Omental fat pad (tissue), 4 donors: Measurements from ENCODE around the gene IMPDH1. TPM values are rescaled to one million over a fixed set of nuclear protein-coding genes. Genes with fewer than 3 reads are reported as not detected.

ENCODE experiments used
- ATAC-seq: fragments of 150-250 bp; one replicate; pipeline ENCODE4 v1.9.1; 2016; ENCODE audit warnings: mild to moderate bottlenecking, moderate library complexity; ENCODE audit not compliant: low FRiP score
- DNase-seq: peaks from one replicate; pipeline ENCODE4 v3.0.0-alpha.2; 2019; ENCODE audit warnings: low spot score
- total RNA-seq, 4 donors: library from RNA; depleted of rRNA; stranded (reverse); fragments of >200 nt; gene quantifications; one replicate each; pipeline ENCODE4 v1.1.0, GENCODE V29; 2016
- TF ChIP-seq, protein P1 (sequence below), 3 donors: fragments of 450-650 bp; IDR thresholded peaks; one replicate each; pipeline ENCODE4 v1.5.1; 2016 to 2017; ENCODE audit warnings: antibody characterized with exemption in 3 of 3, mild to moderate bottlenecking in 3 of 3, moderate library complexity in 2 of 3

The IMPDH1 gene
- total RNA-seq, 4 donors from 2014 or later, result 72.8 to 198 (median 109) TPM

DNA sequence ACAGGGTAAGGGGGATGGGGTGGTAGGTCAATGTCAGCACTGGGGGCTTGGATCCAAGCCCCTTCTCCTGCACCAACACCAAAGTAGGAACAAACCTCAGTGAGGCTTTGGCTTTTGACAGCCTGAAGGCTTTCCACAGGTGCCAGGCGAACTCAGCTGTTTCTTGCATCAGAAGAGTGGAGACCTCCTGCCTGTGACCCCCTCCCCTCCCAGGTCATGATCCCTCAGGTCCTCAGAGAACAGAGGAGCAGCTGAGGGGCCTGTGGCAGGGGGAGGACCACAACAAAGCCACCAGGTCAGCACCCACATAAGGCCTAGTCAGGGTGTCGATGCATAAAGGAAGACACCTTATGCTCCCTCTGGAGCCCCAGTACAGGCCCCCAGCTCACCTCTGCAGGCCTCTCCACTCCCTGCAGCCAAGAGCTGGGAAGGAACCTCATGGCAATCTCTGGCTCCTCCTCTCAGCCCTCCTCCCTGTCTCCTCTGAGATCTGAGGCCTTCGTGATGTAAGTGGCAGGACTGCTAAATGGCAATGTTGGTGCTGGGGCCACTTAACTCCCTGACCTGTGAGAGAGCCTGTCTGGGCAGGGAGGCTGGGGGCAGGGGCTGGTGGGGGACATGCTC, 29.2 kb downstream of the IMPDH1 start:
- TF ChIP-seq, protein P1, sequence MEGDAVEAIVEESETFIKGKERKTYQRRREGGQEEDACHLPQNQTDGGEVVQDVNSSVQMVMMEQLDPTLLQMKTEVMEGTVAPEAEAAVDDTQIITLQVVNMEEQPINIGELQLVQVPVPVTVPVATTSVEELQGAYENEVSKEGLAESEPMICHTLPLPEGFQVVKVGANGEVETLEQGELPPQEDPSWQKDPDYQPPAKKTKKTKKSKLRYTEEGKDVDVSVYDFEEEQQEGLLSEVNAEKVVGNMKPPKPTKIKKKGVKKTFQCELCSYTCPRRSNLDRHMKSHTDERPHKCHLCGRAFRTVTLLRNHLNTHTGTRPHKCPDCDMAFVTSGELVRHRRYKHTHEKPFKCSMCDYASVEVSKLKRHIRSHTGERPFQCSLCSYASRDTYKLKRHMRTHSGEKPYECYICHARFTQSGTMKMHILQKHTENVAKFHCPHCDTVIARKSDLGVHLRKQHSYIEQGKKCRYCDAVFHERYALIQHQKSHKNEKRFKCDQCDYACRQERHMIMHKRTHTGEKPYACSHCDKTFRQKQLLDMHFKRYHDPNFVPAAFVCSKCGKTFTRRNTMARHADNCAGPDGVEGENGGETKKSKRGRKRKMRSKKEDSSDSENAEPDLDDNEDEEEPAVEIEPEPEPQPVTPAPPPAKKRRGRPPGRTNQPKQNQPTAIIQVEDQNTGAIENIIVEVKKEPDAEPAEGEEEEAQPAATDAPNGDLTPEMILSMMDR (IDR thresholded peaks at IDR 0.05), result no peak

DNA sequence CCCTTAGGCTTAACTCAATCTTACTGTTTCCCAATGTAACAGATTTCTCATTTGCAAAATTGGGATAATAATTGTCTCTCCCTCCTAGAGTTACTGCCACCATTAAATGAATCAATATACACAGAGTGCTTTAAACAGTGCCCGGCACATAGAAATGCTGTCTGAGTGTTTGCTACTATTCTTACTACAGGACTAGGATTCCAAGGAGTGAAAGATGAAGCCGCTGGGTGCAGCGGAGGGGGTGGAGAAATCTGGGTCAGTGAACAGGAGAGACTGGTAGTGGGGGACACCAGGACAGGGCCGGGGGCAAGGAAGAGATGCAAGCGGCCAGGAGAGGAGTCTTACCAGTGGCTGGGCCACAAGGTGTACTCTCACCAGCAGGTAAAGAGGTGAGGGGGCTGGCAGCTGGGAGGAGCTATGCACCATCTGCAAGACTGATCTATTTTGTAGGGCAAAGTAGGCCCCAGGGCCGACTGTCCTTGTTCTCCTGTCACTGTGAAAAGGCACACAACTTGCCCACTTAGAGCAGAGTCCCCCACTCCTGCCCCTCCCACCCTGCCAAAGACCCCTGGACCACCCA, 29.8 kb downstream of the IMPDH1 start:
- DNase-seq, result no peak
- TF ChIP-seq, protein P1 (IDR thresholded peaks at IDR 0.05), result no peak

More for the DNA sequence above, 29.2 kb downstream of the IMPDH1 start:
- DNase-seq, result no peak
- ATAC-seq, result no peak

DNA sequence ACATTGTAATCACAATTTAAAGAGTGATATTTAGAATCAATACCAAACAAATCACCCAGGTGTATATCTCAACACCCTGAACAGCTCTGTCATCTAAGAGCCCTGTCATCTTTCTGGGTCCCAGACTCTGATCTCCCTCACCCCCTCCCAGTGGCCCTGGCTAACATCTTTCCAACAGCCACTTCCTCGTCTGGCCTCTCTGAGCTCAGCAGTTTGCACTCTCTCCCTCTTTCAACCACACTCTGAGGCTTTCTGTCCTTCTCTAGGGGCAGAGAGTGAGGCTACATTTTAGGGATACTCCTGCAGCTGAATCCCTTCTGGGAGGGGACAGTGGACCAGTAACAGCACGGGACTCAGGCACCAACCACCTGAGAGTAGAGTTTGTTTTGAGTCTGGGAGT, 31.1 kb downstream of the IMPDH1 start:
- no peak for ATAC-seq
- TF ChIP-seq, protein P1 (IDR thresholded peaks at IDR 0.05), result no peak
- DNase-seq, result no peak

More for the DNA sequence above, 29.8 kb downstream of the IMPDH1 start:
- ATAC-seq, result no peak

DNA sequence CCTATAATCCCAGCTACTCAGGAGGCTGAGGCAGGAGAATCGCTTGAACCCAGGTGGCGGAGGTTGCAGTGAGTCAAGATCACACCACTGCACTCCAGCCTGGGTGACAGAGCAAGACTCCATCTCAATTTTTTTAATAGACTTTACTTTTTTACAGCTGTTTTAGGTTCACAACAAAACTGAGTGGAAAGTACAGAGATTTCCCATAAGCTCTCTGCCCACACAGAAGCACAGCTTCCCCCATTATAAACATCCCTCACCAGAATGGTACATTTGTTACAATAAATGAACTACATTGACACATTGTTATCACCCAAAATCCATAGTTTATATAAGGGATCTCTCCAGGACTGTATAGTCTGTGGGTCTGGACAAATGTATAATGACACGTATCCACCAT, 33.7 kb downstream of the IMPDH1 start:
- DNase-seq (no peak), ATAC-seq (no peak)
- TF ChIP-seq, protein P1 (IDR thresholded peaks at IDR 0.05), result no peak

DNA sequence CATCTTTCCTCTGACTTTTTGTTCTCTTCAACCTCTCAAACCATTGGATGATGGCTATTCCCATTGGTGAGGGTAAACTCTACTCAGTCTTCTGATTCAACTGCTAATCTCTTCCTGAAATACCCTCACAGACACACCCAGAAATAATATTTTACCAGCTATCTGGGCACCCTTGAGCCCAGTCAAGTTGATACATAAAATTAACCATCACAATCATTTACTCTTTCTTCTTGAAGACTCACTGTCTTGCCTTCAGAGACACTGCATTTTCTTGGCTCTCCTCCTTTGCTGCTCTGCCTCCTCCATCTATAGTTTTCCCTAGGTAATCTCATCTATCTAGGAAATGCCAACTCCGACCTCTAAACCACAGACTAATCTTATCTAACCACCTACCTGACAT, 35.7 kb downstream of the IMPDH1 start:
- no peak for ATAC-seq
- TF ChIP-seq, protein P1 (IDR thresholded peaks at IDR 0.05), result no peak
- no peak for DNase-seq

DNA sequence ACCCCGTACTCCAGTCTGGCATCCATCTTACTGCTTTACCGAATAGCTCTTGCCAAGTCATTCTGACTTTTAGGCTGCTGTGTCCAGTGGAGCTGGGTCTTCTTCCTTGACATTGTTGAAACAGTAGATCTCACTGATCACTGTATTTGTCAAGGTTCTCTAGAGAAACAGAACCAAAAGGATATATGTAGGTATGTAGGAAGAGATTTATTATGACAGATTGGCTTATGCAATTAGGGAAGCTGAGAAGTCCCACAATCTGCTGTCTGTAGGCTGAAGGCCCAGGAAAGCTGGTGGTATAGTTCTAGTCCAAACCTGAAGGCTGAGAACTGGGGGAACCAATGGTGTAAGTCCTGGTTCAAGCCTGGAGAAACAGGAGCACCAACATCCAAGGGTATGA, 36.2 kb downstream of the IMPDH1 start:
- no peak for ATAC-seq
- DNase-seq, result no peak
- TF ChIP-seq, protein P1 (IDR thresholded peaks at IDR 0.05), result no peak

DNA sequence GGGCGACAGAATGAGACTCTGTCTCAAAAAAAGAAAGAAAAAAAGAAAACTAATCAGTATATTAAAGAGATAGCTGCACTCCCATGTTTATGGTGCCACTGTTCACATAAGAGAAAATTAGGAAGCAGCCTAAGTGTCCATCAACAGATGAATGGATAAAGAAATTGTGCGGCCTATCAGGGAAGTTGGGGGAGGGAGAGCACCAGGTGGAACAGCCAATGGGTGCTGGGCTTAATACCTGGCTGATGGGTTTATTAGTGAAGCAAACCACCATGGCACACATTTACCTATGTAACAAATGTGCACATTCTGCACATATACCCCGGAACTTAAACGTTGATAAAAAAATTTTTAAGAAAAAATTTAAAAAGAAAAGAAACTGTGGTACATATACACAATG, 39.3 kb downstream of the IMPDH1 start:
- no peak for ATAC-seq
- no peak for DNase-seq
- TF ChIP-seq, protein P1 (IDR thresholded peaks at IDR 0.05), result no peak
